ENCODE data around the gene LRRC8B. TPM values are rescaled to one million over a fixed set of nuclear protein-coding genes. Genes with fewer than 3 reads are reported as not detected.

Gene LRRC8B
- total and polyA plus RNA-seq, 2 donors from 2014 or later, result 2.4 to 15.1 TPM

Other genes starting within 250 kb of the LRRC8B start
- gene GBP6, start 160.8 kb upstream of the LRRC8B start, total RNA-seq, result not detected
- not detected for gene GBP6, start 160.8 kb upstream of the LRRC8B start, polyA plus RNA-seq (ENCODE audit: insufficient read depth, low read depth, low replicate concordance)
- 12.7 TPM for gene LRRC8C, start 108.3 kb downstream of the LRRC8B start, total RNA-seq
- 2.6 TPM for gene LRRC8C, start 108.3 kb downstream of the LRRC8B start, polyA plus RNA-seq (ENCODE audit: insufficient read depth, low read depth, low replicate concordance)

All from kidney (tissue), 2 donors.